Right lobe of liver (tissue), 6 donors: ENCODE results near the gene FANK1. TPM values are rescaled to one million over a fixed set of nuclear protein-coding genes. Genes with fewer than 3 reads are reported as not detected.

ENCODE experiments used
- ATAC-seq, 4 donors: fragments of 200-7000 bp; cut with Tn5 transposase; one replicate each; pipeline ENCODE4 v1.9.1; 2020; ENCODE audit warnings: mild to moderate bottlenecking in 4 of 4, moderate library complexity in 4 of 4
- DNase-seq, 3 donors: peaks; one replicate each; pipeline ENCODE4 v3.0.0-alpha.2; 2020
- H3K27ac ChIP-seq, 3 donors: fragments of 200-600 bp; one replicate each; pipeline ENCODE4 v1.8.0; 2022
- H3K27me3 ChIP-seq, 2 donors: fragments of 200-600 bp; one replicate each; pipeline ENCODE4 v1.8.0; 2022
- H3K36me3 ChIP-seq, 4 donors: fragments of 200-600 bp; sonication (generic) in 1 of 4; one replicate each; pipeline versions ENCODE4 v1.5.1 to v1.8.0; 2017 to 2022; ENCODE audit warnings: control low read depth in 1 of 4
- H3K4me1 ChIP-seq, 4 donors: fragments of 200-600 bp; sonication (generic) in 1 of 4; one replicate each; pipeline versions ENCODE4 v1.5.1 to v1.8.0; 2017 to 2022; ENCODE audit warnings: control low read depth in 1 of 4
- H3K4me3 ChIP-seq, 3 donors: fragments of 200-600 bp; one replicate each; pipeline ENCODE4 v1.8.0; 2022
- H3K9me3 ChIP-seq, 4 donors: fragments of 200-600 bp; sonication (generic) in 1 of 4; one replicate each; pipeline versions ENCODE4 v1.5.1 to v1.8.0; 2017 to 2022; ENCODE audit warnings: control low read depth in 1 of 4
- POLR2A ChIP-seq: fragments of 450-650 bp; IDR thresholded peaks from one replicate; pipeline ENCODE4 v1.6.1; 2017; ENCODE audit warnings: antibody characterized with exemption, mild to moderate bottlenecking
- WGBS: methylation state at CpG from one replicate; pipeline ENCODE4 v1.1.6; 2018; ENCODE audit warnings: low coverage, low lambda C conversion rate; ENCODE audit not compliant: insufficient coverage; ENCODE audit errors: missing lambda C conversion rate; 5-methylcytosine and 5-hydroxymethylcytosine counted together
- intact Hi-C, 2 donors: fragments of 100-400 bp; cut with DNase I; formaldehyde crosslinking; loops; one replicate each; pipeline versions ENCODE4 v1.11.2 to v1.14.1; 2022
- total RNA-seq, 6 experiments: library from RNA; depleted of rRNA in 2 of 6; stranded (reverse); fragments of >200 nt in 2 of 6; fragmentation: NEBNext Ultra II Directional in 3 of 6; extraction: Animal tissue kit (Norgen Biotek cat#: 25700) in 3 of 6; gene quantifications; one replicate each; pipeline versions ENCODE4 v1.1.0 to v1.2.4, GENCODE V29; 2016 to 2023
- TF ChIP-seq, protein P1 (sequence below), 4 donors: fragments of 200-600 bp in 3 of 4; fragments of 450-650 bp in 1 of 4; IDR thresholded peaks; one replicate each; pipeline versions ENCODE4 v1.5.1 to v1.8.0; 2016 to 2022; ENCODE audit warnings: antibody characterized with exemption in 4 of 4, mild to moderate bottlenecking in 2 of 4
- donor health status: DM: no; HTN: yes; CAD: no.
- donor health status: DM: no; HTN: no; CAD: no.
- donor health status: DM: no; HTN: no; CAD: no.
- donor health status: DM: no; HTN: yes; CAD: no.
- donor health status: DM: no; HTN: yes; CAD: no.

The FANK1 gene
- total RNA-seq, 6 experiments from 2014 or later, result 0.18 TPM; not detected in 5

DNA sequence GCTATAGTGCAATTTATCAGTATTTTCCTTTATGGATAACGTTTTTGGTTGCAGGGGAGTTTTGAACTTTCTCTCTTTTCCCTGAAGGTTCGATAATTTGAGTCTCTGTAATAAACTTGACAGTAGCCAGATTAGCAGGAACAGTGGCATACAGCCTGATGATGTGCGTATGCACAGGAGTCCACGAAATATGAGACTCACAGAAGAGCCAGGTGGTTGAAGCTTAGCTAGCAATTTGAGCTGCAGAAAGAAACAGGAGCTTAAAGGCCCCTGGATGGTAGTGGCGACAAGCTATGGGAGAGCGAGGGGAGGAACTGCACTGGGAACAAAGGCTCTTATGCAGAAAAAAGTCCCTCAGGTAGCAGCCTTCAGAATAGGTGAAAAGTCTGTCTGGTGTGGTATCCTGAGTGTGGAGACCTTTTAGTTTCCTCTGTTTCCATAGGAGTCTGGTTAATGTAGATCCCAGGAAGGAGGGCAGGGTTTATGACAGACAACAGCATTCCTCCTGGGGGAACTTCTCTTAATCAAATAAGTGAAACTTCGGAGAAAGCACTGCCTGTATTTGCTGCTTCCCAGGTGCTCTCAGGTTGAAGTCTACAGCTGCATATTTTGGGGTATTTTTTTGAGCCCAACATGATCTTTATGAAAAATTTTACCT is 32.7 kb downstream of the FANK1 start:
- DNase-seq (no peak), ATAC-seq (no peak)
- no peaks in the 10 kb centered on the region for H3K9me3 ChIP-seq
- 61% methylated on average over 7 of the region's 7 CpGs for WGBS
- TF ChIP-seq, protein P1, sequence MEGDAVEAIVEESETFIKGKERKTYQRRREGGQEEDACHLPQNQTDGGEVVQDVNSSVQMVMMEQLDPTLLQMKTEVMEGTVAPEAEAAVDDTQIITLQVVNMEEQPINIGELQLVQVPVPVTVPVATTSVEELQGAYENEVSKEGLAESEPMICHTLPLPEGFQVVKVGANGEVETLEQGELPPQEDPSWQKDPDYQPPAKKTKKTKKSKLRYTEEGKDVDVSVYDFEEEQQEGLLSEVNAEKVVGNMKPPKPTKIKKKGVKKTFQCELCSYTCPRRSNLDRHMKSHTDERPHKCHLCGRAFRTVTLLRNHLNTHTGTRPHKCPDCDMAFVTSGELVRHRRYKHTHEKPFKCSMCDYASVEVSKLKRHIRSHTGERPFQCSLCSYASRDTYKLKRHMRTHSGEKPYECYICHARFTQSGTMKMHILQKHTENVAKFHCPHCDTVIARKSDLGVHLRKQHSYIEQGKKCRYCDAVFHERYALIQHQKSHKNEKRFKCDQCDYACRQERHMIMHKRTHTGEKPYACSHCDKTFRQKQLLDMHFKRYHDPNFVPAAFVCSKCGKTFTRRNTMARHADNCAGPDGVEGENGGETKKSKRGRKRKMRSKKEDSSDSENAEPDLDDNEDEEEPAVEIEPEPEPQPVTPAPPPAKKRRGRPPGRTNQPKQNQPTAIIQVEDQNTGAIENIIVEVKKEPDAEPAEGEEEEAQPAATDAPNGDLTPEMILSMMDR (IDR thresholded peaks at IDR 0.05), result no peak
- TF ChIP-seq POLR2A, result no peak
- no peaks in the 10 kb centered on the region for H3K36me3 ChIP-seq
- H3K4me3 ChIP-seq, result no peak overlapping the region
- H3K4me1 ChIP-seq, result no peaks in the 10 kb centered on the region
- intact Hi-C loops, result no loop called here
- no peaks in the 10 kb centered on the region for H3K27me3 ChIP-seq
- no peak overlapping the region for H3K27ac ChIP-seq

DNA sequence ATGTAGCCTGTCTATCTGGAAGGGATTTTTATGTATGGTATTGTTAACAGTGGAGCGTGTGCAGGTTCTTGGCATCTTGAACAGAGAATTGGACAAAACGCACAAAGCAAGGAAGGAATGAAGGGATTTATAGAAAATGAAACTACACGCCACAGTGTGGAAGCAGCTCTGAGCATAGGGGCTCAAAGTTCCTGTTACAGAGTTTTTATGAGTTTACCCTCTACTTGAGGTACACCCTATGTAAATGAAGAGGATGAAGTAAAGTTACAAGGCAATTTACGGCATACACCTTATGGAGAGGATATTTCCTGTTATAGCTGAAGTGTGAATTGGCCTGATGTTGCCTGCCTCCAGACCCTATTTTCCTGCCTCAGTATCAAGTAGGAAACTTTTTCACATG is 33.3 kb downstream of the FANK1 start:
- 93% methylated on average over 3 of the region's 4 CpGs for WGBS
- intact Hi-C loops, result no loop called here
- no peaks in the 10 kb centered on the region for H3K9me3 ChIP-seq
- TF ChIP-seq POLR2A, result no peak
- TF ChIP-seq, protein P1 (IDR thresholded peaks at IDR 0.05), result no peak
- H3K27me3 ChIP-seq, result no peaks in the 10 kb centered on the region
- no peak overlapping the region for H3K4me3 ChIP-seq
- no peaks in the 10 kb centered on the region for H3K4me1 ChIP-seq
- DNase-seq (no peak), ATAC-seq (no peak)
- H3K27ac ChIP-seq, result no peak overlapping the region
- H3K36me3 ChIP-seq, result no peaks in the 10 kb centered on the region

DNA sequence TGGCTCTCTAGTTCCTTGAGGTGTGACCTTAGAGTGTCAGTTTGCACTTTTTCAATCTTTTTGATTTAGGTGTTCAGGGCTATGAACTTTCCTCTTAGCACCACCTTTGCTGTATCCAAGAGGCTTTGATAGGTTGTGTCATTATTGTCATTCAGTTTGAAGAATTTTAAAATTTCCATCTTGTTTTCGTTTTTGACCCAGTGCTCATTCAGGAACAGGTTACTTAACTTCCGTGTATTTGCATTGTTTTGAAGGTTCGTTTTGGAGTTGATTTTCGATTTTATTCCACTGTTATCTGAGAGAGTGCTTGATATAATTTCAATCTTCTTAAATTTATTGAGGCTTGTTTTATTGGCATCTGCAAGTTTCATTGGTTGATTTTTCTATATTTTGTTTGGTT is 37.3 kb downstream of the FANK1 start:
- no peak for DNase-seq
- H3K27me3 ChIP-seq, result no peaks in the 10 kb centered on the region
- ATAC-seq, result no peak
- H3K27ac ChIP-seq, result no peak overlapping the region
- TF ChIP-seq POLR2A, result no peak
- TF ChIP-seq, protein P1 (IDR thresholded peaks at IDR 0.05), result no peak
- no peak overlapping the region for H3K4me3 ChIP-seq
- intact Hi-C loops, result no loop called here
- WGBS, result 45% methylated on average over 4 of the region's 4 CpGs
- H3K36me3 ChIP-seq, result no peaks in the 10 kb centered on the region
- no peaks in the 10 kb centered on the region for H3K9me3 ChIP-seq
- H3K4me1 ChIP-seq, result no peaks in the 10 kb centered on the region

DNA sequence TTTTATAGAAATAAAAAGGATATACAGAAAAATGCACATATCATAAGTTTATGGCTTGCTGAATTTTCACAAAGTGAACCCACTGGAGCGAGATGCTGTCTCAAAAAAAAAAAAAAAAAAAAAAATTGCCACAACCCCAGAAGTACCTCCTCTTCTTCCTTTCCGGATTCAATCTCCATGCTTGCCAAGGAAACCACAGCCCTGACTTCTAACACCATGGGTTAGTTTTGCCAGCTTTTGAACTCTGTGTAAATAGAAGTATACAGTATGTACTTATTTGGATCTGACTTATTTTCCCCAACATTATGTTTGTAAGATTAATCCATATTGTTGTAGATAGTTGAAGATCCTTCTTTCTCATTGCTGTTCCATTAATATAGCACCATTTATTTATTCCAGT is 40.0 kb downstream of the FANK1 start:
- intact Hi-C loops, result no loop called here
- Histone ChIP-seq H3K4me3 (no peak overlapping the region), H3K9me3 (no peaks in the 10 kb centered on the region), H3K27me3 (no peaks in the 10 kb centered on the region), H3K36me3 (no peaks in the 10 kb centered on the region), H3K27ac (no peak overlapping the region), H3K4me1 (no peaks in the 10 kb centered on the region)
- 16% methylated on average over 2 of the region's 2 CpGs for WGBS
- ATAC-seq (no peak), DNase-seq (no peak)
- TF ChIP-seq POLR2A, result no peak
- TF ChIP-seq, protein P1 (IDR thresholded peaks at IDR 0.05), result no peak
